Activated CD8-positive, alpha-beta memory T cell treated with anti-CD3 and anti-CD28 coated beads for 24 hours (primary cell): ENCODE data around the gene RASSF4.

Source experiments
- DNase-seq: peaks from one replicate; pipeline ENCODE4 v3.0.0-alpha.2; 2020

RASSF4 gene

DNA sequence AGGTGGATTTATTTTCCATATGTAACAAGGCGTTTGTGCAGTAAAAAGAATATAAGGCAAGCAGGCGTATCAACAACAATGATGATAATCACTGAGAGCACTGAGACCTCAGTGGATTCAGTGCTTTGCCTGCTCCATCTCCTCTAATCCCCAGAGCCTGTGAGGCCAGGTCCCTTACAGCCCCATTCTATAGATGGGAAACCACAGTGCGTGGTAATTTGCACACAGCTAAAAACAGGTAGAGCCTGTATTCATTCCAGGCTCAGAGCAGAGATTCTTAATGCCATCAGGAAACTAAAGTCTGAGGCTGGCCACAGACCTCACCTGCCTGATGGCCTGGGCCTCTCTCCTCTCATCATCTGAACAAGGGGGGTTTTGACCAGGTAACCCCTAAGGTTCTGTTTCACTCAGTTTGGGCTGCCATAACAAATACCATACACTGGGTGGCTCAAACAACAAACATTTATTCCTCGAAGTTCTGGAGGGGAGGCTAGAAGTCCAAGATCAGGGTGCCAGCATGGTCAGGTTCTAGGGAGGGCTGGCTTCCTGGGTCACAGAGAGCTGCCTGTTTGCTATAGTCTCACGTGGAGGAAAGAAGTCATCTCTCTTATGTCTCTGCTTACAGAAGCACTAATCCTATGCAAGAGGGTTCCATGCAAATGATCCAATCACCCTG, 10.3 kb upstream of the RASSF4 start:
- peak; percentile 17 for DNase-seq

DNA sequence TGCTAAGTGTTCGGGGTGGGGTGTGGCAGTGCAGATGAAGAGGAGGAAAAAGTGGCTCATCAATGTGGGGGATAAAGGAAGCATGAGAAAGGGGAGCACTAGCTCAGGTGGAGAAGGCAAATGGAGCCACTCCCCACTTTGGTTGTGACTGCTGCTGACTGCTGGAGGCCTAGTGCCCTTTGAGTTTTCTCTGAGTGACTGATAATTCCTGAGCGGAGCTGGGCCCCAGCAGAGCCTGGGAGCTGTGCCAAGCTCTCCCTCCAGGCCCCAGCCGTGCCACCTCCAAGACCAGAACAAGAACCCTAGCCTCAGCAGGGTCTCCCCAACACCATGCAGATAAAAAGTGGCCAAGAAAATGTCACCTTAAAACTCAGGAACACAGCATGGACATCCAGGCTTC, 9.7 kb upstream of the RASSF4 start:
- DNase-seq: peak; percentile 24

DNA sequence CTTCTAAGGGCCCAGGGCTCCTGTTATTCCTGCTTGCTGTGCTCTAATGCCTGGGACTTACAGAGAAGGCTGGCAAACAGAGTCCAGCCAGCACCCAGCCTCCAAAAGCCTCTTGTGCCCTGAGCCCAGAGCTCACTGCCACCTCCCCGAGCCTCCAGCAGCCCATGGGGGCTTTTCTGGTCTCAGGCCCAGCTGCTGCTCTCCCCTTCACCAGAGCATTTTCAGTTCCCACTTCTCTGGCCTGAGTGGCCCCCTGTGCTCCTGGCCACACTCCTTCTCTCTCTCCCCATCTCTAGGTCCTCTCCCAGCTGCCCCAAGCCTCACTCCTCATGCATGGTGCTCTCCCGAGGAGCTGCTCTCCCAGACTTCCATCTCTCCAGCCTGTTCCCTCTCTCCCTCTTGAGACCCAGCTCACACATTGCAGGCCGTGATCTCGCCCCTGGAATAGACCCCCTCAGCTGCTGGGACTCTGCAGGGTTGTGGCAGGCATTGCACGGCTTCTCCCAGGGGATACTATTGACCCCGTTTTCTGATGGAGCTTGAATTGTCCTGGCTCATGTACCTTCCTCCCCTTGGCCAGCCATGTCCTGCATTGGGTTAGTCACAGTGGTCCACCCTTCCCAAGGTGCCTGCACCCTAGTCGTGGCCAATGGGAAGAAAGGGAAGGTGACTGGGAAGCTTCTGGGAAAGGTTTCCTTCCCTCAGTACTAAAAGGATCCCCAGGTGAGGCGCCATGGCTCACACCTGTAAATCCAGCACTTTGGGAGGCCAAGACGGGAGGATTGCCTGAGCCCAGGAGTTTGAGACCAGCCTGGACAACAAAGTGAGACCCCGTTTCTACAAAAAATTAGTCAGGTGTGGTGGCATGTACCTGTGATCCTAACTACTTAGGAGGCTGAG, 9.0 kb upstream of the RASSF4 start:
- DNase-seq: peak; percentile 40

DNA sequence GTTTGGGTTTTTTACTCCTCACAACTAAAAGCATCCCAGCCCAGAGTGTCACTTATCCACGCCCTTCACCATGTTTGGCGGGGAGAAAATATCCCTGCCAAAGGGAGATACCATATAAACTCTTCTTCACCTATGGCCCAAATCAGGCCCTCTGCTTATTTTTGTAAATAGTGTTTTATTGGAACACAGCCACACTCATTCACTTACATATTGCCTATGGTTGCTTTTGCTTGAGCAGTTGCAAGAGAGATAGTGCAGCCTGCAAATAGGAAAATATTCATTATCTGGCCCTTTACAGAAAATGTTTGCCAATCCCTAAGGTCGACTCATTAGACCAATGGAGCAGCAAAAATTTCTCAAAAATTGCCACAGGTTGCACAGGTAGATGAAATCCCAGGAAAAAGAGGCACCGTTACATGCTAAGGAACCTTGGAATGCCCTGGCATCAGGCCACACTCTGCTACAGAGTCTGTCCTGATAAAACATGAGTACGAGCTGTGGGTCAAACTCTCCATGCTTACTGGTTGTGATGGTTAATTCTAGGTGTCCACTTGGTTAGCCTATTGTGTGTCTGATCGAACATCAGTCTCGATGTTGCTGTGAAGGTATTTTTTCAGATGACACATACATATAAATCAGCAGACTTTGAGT, 7.9 kb upstream of the RASSF4 start:
- DNase-seq: peak; percentile 7

DNA sequence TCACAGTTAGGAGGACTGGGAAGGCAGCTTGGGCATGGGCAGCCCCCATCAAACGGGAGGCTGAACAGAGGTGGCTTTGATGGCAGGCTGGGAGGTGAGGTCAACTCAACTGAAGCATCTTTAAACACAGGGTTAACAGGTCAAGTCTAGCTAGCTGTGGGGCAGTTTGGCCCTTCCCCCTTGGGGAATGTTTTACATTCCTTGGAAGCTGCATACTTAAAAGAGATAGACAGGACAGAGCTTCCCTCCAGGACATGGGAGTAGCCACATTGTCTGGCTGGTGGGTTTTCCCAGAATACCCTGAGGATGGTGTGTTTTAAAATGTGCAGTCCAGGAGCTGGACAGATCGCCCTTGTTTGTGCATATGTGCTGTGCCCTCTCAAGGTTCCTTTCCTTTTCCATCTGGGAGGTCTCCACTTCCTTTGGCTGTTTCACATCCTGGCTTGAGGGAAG, 6.8 kb upstream of the RASSF4 start:
- no peak for DNase-seq

DNA sequence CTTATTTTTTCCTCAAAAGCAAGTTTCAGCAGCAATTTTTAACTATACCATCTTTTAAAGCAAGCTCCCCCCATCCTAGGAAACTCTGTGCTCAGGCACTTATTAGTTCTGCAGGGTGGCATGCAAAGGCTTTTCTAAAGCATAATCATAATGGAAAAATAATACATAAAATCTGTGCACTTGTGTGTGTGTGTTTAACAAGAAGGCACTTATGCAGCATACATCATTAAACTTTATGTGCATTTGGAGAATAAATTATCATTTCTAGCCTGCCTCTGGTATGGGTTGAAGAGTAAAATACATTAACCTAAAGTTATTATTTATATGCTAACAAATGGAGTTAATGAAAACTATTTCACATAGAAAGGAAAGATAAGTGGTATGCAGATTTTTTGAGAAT, 5.6 kb upstream of the RASSF4 start:
- no peak for DNase-seq

DNA sequence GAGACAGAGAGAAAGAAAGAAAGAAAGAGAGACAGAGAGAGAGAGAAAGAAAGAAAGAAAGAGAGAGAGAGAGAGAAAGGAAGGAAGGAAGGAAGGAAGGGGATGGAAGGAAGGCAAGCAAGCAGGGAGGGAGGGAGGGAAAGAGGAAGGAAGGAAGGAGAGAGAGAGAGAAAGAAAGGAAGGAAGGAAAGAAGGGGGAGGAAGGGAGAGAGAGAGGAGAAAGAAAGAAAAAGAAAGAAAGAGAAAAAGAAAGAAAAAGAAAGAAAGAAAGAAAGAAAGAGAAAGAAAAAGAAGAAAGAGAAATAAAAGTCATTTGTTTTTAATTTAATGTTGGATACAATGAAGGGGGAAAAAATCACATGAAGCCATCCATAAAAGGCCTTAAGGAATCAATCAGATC, 4.6 kb upstream of the RASSF4 start:
- DNase-seq: no peak

DNA sequence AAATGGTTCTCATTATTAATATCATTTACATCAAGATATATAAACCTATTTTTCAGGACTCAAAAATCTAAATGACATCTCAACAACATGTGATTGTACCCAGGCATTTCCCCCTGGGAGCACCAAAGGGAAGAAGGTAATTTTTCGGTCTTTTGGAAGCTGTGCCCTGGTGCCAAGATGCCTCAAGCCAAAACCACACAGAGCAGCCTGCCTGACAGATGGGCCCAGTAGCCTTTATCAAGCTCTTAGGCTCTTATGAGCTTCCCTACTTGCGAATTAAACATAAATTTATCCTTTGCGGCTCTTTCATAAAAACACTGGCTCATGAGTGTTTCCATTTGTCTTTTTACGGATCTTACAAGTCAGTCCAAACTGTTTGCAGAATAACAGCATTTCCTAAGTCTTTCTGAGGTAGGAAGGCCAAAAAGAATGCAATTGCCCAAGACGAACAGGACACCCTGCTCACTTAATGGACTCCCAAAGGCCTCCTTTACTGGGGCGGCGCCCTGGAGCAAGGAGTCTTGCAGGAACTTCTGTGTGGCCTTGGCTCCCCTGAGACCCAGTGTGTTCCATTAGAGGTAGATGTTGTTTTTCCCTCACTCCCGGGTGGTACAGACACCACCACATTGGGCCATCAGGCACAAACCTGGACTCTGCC, 4.1 kb upstream of the RASSF4 start:
- DNase-seq: peak; percentile 15

DNA sequence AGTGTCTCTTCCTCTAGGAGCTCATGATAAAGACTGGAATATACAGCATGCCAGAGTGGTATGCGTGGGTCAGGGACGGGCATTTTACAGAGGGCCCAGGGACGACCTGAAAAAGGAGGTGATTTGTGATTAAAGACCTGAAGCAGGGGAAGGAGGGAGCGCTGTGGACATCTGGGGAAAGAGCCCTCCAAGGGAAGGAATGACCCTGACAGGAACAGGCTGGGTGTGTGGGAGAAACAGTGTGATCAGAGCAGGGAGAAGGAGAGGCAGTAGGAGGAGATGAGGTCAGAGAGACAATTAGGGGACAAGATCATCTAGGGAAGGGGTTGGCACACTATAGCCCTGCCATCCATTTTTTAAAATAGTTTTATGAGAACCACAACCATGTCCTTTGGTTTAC, 3.4 kb upstream of the RASSF4 start:
- peak; percentile 28 for DNase-seq

DNA sequence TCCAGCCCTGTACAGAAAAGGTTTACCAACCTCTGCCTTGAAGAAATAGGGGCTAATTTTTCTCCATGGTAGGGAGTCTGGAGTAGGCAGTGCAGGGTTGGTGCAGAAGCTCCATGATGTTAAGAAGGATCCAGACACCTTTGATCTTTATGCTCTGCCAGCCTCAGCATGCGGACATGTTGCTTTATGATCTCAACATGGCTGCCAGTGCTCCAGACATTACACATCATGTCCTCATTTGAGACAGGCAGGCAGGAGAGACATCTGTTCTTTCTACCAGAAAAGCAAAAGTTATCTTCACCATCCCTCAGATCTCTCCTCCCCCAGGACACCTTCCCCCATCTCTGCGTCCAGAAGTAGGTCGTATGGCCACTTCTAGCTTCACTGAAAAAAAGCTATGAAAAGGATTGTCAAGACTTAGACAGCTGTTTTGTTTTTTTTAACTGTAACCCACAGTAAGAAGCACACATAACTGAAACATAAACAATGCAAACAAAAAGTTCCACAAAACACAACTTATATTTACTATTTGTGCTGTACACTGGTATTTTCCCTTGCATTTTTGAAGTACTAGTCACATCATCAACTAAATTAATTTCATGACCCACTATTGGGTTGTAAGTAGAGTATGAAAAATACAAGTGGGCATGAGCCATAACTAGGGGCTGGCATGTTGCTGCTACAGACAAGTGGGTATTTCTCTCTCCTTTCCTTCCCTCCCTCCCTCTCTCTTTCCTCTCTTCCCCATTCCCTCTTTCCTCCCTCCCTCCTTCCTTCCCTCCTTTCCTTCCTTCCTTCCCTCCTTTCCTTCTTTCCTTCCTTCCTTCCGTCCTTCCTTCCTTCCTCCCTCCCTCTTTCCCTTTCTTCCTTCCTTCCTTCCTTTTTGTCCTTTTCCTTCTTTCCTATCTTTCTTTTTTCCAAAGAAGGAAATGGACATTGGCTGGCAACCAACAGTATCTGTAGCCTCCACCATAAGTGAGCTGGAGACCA, 2.6 kb upstream of the RASSF4 start:
- DNase-seq: peak; percentile 24

DNA sequence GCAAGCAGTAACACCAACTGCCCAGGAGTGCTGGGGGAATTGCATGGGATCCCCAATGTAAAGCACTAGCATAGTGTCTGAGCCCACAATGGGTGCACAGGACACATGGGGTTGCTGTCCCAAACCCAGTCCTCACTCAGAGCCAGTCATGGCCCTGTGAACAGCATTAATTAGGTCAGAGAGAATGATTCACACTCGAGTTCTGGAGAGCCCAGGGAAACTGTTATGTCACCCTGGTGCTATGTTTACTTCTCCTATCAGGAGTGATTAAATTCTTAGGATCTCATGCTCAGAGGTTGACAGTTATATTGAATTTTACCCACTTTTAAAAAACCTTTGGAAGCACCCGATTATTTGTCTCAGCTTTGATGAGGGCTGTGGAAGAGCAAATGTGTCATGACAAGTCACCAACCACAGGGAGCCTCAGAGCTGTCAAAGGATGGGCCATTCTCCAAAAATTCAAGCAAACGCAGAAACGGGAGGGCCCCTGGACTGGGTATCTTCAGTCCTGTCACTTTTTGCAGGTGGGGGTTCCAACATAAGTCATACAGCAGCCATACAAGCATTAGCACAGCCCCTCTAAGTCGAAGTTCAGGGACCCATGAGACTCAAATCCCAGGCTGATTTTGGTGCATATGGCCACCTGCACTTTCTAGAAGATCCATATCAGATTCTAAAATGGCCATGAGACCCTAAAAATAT, 1.3 kb upstream of the RASSF4 start:
- peak; percentile 50 for DNase-seq

DNA sequence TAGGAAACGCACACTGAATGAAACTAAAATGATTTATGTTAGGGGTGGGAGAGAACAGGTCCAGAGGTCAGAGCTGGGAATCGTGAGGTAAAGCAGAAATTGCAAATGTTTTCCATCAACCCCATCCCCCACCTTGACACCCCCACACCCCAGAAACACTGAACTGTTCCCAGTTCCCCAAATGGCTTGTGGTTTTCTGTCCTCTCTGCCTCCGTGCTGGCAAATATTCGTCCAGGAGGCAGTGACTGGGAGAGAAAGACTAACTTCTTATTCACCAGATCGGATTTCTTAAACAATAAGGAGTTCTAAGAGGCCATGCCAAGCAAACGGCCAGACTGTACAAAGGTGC, 730 bp upstream of the RASSF4 start:
- DNase-seq: no peak

DNA sequence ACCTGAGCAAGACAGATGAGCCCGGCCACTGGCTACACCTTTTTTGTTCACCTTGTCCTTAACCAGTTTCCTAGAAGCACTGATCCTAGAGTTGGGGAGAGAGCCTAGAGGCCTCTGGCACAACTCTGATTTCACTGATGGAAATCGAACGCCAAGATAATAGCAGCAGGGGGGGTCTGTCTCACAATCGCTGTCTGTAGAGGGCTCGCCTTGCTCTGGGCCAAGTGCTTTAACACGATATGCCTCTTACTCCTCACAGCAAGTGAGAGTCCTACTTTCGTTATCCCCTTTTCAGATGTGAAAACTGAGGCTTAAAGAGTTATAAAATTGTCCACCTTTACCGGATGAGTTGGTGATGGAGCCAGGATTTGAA, 472 bp downstream of the RASSF4 start:
- DNase-seq: no peak

DNA sequence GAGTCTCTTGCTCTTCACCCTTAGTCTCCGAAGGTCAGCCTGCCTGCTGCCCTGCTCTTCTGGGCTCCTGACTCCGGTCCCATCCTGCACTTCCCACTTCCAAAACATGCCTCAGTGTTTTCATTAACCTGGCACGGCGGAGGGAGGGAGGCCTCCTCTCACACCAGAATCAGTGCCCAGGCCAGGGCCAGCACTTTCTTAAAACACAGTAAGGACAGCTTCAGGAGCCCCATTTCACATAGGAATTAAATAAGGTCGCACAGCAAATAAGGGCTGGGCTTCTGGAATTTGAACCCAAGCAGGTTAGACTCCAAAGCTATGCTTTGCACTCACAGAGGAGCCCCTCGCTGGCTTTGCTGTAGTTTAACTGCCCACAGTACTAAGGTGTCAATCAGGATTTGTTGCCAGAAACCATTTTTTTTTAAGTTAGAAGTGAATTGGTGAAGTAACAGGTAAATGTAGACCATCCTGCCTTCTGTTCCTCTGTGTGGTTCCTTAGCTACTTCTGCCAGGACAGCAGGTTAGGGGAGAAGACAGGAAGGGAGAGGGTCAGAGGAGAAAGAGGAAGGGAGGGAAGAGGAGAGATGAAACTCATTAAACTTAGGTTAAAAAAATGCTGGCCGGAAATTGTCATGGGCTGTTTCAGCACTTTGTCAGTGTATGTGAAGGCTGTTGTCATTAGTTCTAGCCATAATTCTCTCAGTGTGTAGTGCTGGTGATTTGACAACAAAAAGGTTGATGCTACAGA, 1.1 kb downstream of the RASSF4 start:
- DNase-seq: peak; percentile 51

DNA sequence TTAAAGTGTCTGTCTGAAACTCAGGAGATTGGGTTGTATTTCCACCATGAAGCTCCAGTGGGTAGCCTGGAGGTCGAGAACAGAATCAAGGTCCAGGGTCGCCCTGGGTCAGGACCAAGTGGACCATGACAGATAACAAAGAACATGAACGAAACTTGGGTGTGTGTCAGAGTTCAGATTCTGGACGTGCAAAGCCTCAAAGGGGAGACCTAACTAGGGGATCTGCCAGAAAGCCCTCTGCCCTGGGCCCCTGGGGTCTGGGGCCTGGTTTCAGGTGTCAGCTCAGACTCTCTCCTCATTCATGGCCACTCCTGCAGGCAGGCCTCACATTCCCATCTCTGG, 1.6 kb downstream of the RASSF4 start:
- peak; percentile 45 for DNase-seq

DNA sequence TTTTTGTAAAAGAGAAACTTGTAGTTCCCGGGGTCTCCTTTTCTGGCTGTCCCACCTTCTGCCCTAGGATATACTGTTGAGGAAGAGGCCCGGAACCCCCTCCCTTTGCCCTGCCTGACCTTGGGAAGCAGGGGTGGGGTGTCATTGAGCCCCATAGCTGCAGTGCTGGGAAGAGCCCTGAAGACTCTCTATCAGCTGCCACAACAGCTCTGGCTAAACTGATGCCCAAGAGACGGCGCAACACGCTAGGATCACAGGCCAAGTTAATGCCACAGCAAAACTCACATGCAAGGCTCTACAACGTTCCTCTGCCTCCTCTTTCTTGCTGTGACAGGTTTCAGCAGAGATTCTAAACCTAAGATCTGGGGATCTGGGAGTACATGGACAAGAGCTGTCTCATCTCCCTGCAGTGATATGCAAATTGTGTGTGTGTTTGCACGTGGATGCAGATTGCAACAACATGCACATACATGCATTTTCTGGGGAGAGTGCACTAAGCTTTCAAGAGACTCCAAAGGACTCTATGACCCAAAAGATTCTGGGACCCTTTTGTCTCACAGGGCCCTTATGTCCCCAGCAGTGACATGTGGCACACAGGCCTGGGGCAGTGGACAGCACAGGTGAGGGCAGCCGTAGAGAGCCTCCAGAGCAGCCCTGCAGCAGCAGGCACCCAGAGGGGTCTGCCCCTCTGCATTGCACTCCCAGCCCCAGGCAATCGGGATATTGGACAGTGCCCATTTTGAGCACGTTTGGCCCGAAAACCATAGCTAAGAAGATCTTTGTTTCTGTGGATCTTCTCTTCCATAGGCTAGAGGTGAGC, 2.5 kb downstream of the RASSF4 start:
- DNase-seq: peak; percentile 38

DNA sequence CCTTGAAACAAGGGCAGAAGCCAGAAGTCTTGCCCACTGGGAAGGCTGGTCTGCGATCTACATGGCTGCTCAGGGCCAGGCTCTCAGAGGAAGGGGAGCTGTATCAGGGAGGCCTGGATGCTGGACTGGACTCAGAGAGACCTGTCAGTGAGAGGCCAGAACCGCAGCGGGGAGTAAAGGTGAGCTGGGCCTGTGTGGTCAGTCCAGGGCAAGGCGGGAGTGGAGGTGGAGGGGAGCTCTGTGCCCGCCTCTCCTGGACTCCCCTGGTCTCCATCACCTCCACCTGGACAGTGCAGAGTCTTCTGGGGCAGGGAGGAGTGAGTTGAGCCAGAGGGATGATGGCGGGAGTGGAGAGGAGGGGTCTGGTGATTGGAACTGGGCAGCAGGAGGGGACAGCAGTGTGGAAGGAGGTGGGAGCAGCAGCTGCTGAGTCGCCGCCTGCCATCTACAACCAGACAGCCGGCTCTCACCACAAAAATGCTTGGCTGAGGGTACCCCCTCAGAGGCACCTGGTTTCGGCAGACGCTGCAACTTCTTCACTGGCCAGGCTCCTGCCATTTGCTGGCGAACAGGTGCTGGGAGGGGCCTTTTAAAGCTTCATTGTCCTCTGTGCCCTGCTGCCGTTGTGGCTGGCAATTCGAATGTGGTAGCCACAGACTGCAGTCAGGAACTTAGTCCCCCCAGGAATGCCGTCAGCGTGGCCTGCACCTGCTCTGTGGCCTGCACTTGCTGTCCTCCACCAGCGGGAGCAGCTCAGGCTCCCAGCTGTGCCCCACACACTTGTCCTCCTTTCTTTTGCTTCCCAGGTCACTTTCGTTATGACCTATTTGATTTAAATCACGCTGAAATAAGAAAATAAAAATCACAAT, 3.5 kb downstream of the RASSF4 start:
- DNase-seq: peak; percentile 47

DNA sequence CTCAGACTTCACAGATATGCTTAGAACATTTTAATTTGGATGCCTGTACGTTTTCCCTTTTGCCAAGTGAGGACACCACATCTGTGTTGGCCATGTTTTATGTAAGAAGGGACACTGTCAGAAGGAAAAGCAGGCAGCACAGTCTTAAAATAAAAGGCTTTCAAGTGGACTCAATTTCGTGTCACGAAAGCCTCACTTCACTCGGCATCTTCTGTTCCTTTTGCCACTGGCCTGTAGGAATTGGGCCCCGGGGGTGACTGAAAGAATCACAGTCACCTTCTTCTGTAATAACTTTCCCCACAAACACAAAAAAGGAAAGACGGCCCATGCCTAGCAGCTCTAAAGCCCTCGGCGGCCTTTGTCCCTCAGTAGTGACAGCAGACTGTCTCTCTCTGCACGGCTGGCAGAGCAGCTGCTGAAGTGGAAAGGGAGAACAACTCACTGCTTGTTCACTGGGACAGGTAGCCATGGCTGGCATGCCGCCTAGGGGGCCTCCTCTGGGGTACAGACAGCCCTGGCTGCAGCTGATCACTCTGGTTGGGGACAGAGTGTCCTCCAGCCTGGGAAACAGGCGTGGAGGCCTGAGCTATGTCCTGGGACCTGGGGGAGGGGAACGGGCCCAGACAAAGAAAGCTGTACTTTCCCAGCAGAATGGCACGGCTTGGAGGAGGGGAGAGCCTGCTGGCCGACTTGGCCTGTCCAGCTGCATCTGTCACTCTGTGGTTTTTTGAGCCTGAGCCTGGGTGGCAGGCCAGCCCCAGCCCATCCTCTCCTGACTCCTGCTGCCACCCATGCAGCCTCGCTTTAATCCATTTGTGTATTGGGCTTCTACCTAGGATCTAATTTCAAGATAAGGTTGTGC, 4.4 kb downstream of the RASSF4 start:
- peak; percentile 38 for DNase-seq
